COLO668 (cell line): Measurements from ENCODE around the gene NPHS2.

Experiments used
- DNase-seq: peaks from one replicate; lab custom pipeline; 2025; ENCODE audit not compliant: unreplicated experiment; lab: John Stamatoyannopoulos, UW

Gene NPHS2

GRCh38 chr1:179575497-179576314 lies at the start of gene NPHS2:
TSS of gene NPHS2 (minus strand) at chr1:179575948. CDS start at chr1:179575864, 84 bp downstream.
- peak; percentile 36 for DNase-seq

DNA sequence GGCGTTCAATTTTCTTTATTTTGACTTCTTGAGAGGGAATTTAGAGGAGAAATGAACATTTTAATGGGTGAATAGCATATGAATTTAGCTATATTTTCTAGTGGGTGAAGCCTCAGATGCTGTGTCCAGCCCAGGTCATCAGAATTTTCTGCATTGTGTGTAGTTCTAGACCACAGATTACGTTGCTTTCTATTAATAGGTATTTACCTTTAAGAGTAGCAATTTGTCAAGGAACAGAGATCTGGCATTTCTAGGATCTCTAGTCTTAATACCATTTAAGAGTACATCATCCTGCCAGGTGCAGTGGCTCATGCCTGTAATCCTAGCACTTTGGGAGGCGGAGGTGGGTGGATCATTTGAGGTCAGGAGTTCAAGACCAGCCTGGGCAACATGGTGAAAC lies 36.6 kb upstream of the NPHS2 start:
- DNase-seq, result no peak

GRCh38 chr1:179601093-179601492 lies 25.3 kb upstream of the NPHS2 start:
- no peak for DNase-seq

DNA sequence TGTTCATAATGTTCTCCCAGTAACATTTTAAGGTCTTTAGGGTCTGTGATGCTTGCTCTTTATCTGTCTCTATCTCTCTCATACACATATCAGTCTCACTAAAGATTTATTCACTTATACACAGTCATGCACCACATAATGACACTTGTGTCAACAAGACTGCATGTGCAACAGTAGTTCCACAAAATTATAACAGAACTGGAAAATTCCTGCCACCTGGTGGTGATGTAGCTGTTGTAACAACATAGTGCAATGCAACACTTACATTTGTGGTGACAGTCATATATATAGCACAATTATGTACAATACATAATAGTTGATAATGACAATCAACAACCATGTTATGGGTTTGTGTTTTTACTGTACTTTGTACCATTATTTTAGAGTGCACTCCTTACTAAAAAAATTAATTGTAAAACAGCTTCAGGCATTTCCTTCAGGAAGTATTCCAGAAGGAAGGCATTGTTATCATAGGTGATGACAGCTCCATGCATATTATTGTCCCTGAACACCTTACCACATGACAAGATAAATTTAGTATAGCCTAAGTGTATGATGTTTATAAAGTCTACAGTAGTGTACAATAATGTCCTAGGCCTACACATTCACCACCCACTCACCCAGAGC lies 24.0 kb upstream of the NPHS2 start:
- DNase-seq, result peak; percentile 61

DNA sequence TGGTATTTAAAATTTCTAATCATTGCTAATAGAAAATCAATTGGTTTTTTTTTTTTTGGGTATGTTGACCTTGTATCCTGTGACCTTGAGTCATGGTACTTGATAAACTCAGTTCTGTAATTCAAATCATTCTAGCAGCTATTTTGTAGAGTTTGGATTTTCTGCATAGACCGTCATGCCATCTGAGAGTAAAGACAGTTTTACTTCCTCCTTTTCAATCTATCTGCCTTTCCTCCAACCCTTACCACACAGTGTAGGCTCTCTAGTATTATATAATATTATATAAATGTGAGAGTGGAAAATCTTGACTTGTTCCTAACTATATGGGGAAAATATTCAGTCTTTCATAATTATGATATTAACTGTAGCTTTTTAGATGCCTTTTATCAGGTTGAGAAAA lies 22.9 kb upstream of the NPHS2 start:
- no peak for DNase-seq

DNA sequence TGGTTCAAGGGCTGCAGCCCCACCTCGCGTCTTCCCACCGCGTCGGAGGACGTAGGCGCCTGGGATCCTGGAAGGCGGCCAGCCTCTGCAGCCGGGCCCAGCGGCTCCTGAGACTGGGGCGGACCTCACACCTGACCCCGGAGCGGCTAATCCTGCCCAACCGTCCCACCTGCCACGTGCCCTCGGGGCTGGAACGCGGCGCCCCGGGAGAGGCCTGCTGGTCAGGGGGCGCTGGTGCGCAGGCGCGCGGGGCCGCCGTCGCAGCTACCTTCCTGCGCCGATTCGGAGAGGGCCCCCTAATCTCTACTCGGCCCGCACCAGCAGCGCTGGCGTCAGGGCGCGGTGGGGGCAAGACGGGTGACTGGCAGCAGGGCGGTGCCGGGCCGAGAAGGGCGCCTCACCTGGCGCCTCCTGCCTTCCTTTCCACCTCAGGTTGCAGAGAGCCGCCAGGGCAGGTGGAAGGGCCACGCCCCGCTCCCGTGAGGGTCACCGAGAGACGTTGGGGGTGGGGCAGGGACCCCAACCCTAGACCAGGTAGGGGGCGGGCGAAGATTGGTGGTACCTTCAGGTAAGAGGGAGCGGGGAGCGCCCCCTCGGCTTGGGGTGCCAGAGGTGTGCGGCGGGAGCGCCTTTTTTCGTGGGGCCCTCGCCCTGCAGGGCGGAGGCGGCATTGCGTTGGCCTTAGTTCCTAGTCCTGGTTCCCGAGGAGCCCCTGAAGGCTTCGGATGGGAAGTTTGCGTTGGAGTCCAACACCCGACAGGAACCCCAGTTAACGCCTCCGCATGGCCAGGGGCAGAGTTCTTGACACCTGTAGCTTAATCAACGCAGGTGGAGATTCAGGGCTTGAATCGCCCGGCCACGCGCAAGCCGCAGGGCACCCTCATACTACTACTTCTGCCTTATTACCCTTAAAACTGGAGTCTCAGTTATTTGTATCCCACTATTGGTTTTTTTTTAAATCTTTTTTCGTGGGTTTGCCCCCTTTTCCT lies 16.1 kb upstream of the NPHS2 start, which contains the start of gene TDRD5:
Gene TDRD5, plus strand, starts transcription at position 241 of the 989 bp plus-strand sequence. CDS start 784 bp downstream, outside the sequence.
- DNase-seq, result peak; percentile 81

DNA sequence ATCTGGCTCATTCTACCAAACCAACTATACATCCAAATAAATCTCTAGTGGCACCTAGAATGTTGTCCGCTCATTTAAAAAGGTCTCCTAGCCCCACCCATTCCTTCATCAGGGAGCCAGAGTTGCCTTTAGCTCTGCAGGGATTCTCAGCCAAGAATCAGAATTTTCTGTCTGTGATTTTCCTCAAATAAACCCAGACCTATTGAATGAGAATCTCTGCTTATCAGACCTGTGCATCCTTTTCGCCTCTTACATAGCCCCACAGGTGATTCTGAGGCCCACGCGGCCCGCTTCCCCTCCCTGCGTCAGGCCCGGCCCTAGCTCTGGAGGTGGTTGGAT lies 15.5 kb upstream of the NPHS2 start:
- DNase-seq, result no peak

DNA sequence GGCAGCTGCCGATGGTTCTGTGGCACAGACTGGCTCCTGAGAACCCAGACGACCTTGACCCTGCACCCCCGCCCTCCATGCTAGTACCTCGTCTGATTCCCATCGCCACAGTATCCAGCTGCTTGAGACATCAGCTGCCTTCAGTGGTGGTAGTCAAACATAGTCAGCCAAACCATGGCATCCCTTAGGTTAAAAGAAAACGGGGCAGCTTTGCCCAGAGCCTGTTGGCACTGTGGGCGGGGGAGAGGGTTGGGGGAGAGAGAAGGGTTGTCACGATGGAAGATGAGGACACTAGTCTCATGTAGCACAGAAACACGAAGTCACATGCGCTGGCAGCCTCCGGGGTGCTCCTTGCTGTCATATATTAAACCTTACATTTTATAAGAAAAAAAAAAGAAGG lies 14.9 kb upstream of the NPHS2 start:
- DNase-seq, result no peak

DNA sequence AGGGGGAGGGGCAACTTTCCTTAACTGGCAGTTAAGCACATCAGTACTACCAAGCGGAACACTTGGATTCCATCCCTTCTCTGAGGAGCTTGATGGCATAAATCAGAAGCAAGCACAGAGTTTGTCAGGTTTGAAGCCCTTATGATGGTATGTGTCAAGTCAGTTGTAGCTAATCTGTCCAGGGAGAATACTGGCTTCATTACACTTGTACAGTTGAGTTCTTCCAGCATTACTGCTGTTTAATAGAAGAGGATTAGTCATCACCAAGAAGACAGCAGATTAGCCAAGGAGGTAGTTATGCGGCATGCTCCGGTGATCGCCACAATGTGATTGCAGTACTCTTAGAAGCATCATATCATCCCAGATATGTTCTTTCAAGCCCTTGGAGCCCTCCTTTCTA lies 13.8 kb upstream of the NPHS2 start:
- no peak for DNase-seq

GRCh38 chr1:179588425-179589024 lies 12.8 kb upstream of the NPHS2 start:
- DNase-seq, result no peak

GRCh38 chr1:179587336-179587735 lies 11.6 kb upstream of the NPHS2 start:
- no peak for DNase-seq

- peak; percentile 91 for DNase-seq
These were observed 10.5 kb upstream of the NPHS2 start for GRCh38 chr1:179586107-179586823.

- no peak for DNase-seq
These were observed 8.1 kb upstream of the NPHS2 start for GRCh38 chr1:179583771-179584320.

GRCh38 chr1:179576509-179576908 lies 761 bp upstream of the NPHS2 start:
- DNase-seq, result no peak

- DNase-seq, result no peak
These were observed 17.7 kb downstream of the NPHS2 start for GRCh38 chr1:179558078-179558477.

DNA sequence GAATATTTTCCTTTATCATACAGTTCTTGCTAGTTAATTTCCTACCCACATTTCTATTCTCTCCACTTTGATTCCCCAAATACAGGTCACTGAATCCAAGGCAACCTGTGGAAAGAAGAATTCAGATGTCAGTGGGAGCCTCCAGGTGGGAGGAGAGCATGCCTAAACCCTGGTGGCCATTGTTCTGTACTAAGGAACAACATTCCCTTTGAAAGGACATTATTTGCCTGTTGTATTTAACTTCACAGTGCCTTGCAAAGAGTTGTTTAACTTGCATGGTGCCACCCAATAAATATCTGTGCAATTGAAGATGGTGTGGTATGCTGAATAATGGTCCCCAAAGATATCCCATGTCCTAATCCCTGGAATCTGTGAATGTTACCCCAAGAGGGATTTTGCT lies 21.3 kb downstream of the NPHS2 start:
- no peak for DNase-seq

- DNase-seq, result no peak
These were observed 24.7 kb downstream of the NPHS2 start for GRCh38 chr1:179550746-179551682.

- DNase-seq, result no peak
These were observed 26.4 kb downstream of the NPHS2 start for GRCh38 chr1:179549368-179549700.
